Activated CD8-positive, alpha-beta T cell treated with anti-CD3 and anti-CD28 coated beads for 36 hours (primary cell): ENCODE data around the gene SLIT3. TPM values are rescaled to one million over a fixed set of nuclear protein-coding genes. Genes with fewer than 3 reads are reported as not detected.

ENCODE experiments used
- ATAC-seq: fragments of 200-7000 bp; cut with Tn5 transposase; one replicate; pipeline ENCODE4 v1.10.0; 2021; ENCODE audit warnings: mild to moderate bottlenecking, moderate library complexity
- CTCF ChIA-PET: fragments of 350-600 bp; sonication (Branson Sonifier 250); formaldehyde crosslinking; loops from one replicate; lab custom pipeline; 2021; ENCODE audit warnings: antibody characterized with exemption; lab: Charles Lee
- POLR2A ChIA-PET: fragments of 350-600 bp; sonication (Branson Sonifier 250); formaldehyde crosslinking; loops from one replicate; lab custom pipeline; 2021; ENCODE audit warnings: antibody characterized with exemption; lab: Charles Lee
- DNase-seq: peaks from one replicate; pipeline ENCODE4 v3.0.0-alpha.2; 2020
- H3K27ac Mint-ChIP-seq: one replicate; pipeline ENCODE4 v1.8.0; 2021; ENCODE audit warnings: mild to moderate bottlenecking, mixed read lengths
- H3K27me3 Mint-ChIP-seq: one replicate; pipeline ENCODE4 v1.8.0; 2021; ENCODE audit warnings: mixed read lengths
- H3K36me3 Mint-ChIP-seq: one replicate; pipeline ENCODE4 v1.8.0; 2021; ENCODE audit warnings: low read depth, mixed read lengths
- H3K4me1 Mint-ChIP-seq: one replicate; pipeline ENCODE4 v1.8.0; 2021; ENCODE audit warnings: low read depth, mixed read lengths
- H3K4me3 Mint-ChIP-seq: one replicate; pipeline ENCODE4 v1.8.0; 2021; ENCODE audit warnings: mild to moderate bottlenecking, moderate library complexity, mixed read lengths
- H3K9me3 Mint-ChIP-seq: one replicate; pipeline ENCODE4 v1.8.0; 2021; ENCODE audit warnings: mixed read lengths
- intact Hi-C: fragments of 100-400 bp; cut with micrococcal nuclease; formaldehyde crosslinking; loops from one replicate; pipeline ENCODE4 v1.10.0; 2022
- total RNA-seq, 2 experiments: library from RNA; stranded (reverse); gene quantifications; one replicate each; pipeline ENCODE4 v1.2.3, GENCODE V29; 2021
- TF ChIP-seq, protein P1 (sequence below): fragments of 200-600 bp; IDR thresholded peaks from one replicate; pipeline ENCODE4 v1.8.0; 2022; ENCODE audit warnings: antibody characterized with exemption, mild to moderate bottlenecking

Gene SLIT3
- total RNA-seq, 2 experiments from 2014 or later: 0.69 to 0.74 TPM

DNA sequence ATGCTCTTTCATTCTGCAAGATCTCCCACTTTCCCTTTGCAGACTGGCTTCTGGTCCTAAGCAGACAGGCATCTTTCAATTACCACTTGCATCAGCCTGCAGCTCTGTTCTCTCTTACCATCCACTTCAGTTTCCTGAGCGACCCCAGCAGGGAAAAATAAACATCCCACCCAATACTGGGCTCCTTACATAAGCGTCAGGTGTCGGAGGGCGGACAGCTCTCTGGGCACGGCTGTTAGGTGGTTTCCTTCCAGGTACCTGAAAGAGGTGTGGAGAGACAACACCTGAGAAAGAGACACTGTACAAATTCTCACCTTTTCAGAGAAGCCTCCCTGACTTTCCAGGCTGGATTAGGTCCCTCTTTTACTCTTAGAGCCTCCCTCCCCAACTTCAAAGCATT, 576.7 kb downstream of the SLIT3 start:
- ATAC-seq: no peak
- TF ChIP-seq, protein P1, sequence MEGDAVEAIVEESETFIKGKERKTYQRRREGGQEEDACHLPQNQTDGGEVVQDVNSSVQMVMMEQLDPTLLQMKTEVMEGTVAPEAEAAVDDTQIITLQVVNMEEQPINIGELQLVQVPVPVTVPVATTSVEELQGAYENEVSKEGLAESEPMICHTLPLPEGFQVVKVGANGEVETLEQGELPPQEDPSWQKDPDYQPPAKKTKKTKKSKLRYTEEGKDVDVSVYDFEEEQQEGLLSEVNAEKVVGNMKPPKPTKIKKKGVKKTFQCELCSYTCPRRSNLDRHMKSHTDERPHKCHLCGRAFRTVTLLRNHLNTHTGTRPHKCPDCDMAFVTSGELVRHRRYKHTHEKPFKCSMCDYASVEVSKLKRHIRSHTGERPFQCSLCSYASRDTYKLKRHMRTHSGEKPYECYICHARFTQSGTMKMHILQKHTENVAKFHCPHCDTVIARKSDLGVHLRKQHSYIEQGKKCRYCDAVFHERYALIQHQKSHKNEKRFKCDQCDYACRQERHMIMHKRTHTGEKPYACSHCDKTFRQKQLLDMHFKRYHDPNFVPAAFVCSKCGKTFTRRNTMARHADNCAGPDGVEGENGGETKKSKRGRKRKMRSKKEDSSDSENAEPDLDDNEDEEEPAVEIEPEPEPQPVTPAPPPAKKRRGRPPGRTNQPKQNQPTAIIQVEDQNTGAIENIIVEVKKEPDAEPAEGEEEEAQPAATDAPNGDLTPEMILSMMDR: no peak
- DNase-seq: no peak
- intact Hi-C loops: no loop called here
- no peak overlapping the region for H3K4me3 Mint-ChIP-seq
- POLR2A ChIA-PET: no interaction called here
- peaks cover 13% of the 10 kb centered on the region for H3K27me3 Mint-ChIP-seq
- H3K27ac Mint-ChIP-seq: no peak overlapping the region
- peaks cover 2% of the 10 kb centered on the region for H3K36me3 Mint-ChIP-seq
- H3K4me1 Mint-ChIP-seq: no peaks in the 10 kb centered on the region
- CTCF ChIA-PET: no interaction called here
- H3K9me3 Mint-ChIP-seq: peaks cover 11% of the 10 kb centered on the region

DNA sequence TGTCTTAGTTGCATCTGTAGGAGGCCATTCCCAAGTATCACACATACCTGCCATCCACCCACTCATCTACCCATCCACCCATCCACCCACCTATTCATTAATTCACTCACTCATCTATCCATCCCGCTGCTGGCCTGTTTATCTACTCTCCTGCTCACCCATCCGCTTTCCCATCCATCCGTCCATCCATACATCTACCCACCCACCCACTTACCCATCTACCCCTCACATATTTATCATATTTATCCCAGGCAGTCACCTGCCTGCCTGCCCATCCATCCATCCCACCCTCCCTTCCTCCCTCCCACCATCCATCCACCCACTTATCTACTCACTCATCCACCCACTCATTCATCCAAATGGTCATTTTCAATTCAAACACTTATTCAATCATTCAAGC, 577.9 kb downstream of the SLIT3 start:
- ChIA-PET CTCF (no interaction called here), POLR2A (no interaction called here)
- Mint-ChIP-seq H3K4me1 (no peaks in the 10 kb centered on the region), H3K4me3 (no peak overlapping the region), H3K27ac (no peak overlapping the region), H3K9me3 (peaks cover 3% of the 10 kb centered on the region), H3K27me3 (peaks cover 15% of the 10 kb centered on the region), H3K36me3 (no peaks in the 10 kb centered on the region)
- ATAC-seq (no peak), DNase-seq (no peak)
- intact Hi-C loops: no loop called here
- TF ChIP-seq, protein P1: no peak

DNA sequence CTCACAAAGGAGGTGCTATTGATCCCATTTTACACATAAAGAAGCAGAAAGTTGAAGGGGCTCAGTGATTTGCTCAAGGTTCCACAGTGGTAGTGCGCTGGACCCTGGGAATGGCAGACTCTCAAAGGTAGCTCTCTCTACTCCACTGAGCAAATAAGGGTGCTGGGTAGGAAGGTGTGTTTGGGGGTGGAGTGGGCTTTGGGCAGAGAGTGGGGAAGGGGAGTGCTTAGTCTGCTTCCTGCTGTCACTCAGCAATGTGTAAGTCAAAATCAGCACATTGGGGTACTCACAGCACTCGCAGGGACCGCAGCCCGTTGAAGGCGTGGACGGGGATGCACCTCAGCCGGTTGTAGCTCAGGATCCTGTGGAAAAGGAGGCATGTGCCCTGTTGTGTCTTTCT, 579.0 kb downstream of the SLIT3 start:
- Mint-ChIP-seq H3K4me1 (no peaks in the 10 kb centered on the region), H3K9me3 (no peaks in the 10 kb centered on the region), H3K27ac (no peak overlapping the region), H3K36me3 (no peaks in the 10 kb centered on the region), H3K4me3 (no peak overlapping the region), H3K27me3 (peaks cover 15% of the 10 kb centered on the region)
- intact Hi-C loops: no loop called here
- CTCF ChIA-PET: no interaction called here
- ATAC-seq (no peak), DNase-seq (no peak)
- POLR2A ChIA-PET: no interaction called here
- TF ChIP-seq, protein P1: no peak

DNA sequence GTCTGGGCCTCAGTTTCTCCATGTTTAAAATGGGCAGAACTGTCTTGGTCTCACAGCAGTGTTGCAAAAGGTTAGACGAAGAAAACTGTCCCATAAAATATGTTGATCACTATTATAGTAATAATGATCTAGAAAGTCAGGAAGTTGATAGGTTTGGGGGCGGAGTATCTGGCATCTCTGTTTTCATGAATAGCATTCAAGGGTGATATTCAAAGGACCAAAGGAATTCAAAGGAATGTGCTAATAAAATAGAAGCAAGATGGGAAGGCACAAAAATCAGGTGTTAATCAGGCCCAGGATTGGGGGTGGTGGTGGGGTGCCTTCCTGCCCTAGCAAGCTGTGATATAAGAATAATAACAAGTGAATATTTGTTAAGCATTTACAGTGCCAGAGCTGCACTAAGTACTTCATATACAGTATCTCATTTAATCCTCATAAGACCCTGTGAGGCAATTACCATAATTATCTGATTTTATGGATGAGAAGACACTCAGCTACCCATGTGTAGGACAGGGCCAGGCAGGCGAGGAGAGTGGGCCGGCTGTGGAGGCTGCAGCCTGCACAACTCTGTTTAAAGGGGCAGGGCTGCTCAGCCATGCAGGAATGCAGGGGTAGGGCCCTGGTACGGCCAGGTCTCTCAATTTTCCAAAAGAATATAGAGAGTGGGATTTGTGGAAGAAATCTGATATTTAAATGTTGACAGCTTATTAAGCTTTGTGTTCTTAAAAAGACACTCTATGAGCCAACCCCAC, 579.8 kb downstream of the SLIT3 start:
- POLR2A ChIA-PET: no interaction called here
- H3K4me3 Mint-ChIP-seq: no peak overlapping the region
- DNase-seq: no peak
- no peaks in the 10 kb centered on the region for H3K9me3 Mint-ChIP-seq
- TF ChIP-seq, protein P1: no peak
- no peak overlapping the region for H3K27ac Mint-ChIP-seq
- intact Hi-C loops: no loop called here
- no peaks in the 10 kb centered on the region for H3K36me3 Mint-ChIP-seq
- ATAC-seq: no peak
- no peaks in the 10 kb centered on the region for H3K4me1 Mint-ChIP-seq
- H3K27me3 Mint-ChIP-seq: peaks cover 15% of the 10 kb centered on the region
- CTCF ChIA-PET: no interaction called here

DNA sequence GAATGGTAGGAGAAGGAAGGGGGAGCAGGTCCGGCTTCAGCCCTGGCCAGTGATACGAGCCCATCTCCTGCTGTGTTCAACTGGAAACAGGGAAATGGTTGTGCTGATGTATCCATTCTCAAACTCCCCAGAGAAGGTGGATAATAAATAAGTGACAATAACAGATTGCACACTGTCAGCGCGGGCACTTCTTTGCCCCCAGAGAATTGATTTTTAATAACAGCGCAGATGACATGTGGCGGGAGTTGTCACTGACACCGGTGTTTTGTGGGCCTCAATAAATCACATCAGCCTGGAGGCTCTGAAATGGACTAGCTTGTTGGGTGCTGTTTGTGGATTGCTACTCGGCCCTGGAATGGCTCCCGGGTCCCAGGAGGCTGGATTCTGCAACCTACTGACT, 580.4 kb downstream of the SLIT3 start:
- H3K36me3 Mint-ChIP-seq: no peaks in the 10 kb centered on the region

More for the DNA sequence above, 580.4 kb downstream of the SLIT3 start:
- Mint-ChIP-seq H3K27ac (no peak overlapping the region), H3K4me3 (no peak overlapping the region), H3K4me1 (no peaks in the 10 kb centered on the region), H3K9me3 (no peaks in the 10 kb centered on the region), H3K27me3 (peaks cover 15% of the 10 kb centered on the region)
- intact Hi-C loops: no loop called here
- CTCF ChIA-PET: no interaction called here
- DNase-seq: no peak
- TF ChIP-seq, protein P1: no peak
- no peak for ATAC-seq
- POLR2A ChIA-PET: no interaction called here
